GM19240 (cell line): ENCODE data around the gene ADAD2.

Experiments
- DNase-seq: peaks from one replicate; pipeline ENCODE4 v3.0.0; 2011; ENCODE audit warnings: low spot score; ENCODE audit not compliant: insufficient read length

The ADAD2 gene

GRCh38 chr16:84223456-84223855, 32.5 kb downstream of the ADAD2 start:
- no peak for DNase-seq

DNA sequence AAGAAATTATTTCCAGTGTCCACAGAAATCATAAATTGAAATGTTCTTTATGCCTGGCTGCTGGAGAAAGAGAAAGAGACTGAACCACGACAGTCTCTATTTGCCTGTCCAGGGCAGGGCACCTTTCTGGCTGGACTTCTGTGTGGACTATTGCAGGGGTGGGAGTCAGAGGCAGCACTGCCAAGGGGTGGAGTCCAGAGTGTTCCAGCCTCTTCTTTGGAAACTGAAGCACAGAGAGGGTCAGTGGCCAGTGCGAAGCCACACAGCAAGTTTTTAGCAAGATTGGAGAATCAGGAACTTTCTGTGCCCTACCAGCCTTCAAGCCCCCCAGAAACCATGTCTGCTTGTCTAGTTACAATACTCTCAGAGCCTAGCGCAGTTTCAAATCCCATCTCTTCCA, 33.6 kb downstream of the ADAD2 start:
- no peak for DNase-seq

DNA sequence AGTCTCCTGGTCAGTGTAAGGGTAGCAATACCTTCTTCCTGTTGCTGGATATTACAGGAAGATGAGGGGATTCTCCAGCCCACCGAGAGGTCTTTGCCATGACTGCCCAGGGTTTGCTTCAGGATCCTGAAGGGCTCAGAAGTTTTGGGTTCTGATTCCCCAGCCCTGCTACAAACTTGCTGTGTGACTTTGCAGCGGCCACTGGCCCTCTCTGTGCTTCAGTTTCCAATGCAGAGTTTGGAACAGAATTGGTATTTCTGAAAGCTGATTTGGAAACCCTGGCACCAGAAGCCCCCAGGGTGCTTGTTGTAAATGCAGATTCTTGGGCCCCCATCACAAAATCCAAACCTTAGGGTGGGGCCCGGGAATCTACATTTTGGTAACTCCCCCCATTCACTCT, 34.2 kb downstream of the ADAD2 start:
- no peak for DNase-seq

DNA sequence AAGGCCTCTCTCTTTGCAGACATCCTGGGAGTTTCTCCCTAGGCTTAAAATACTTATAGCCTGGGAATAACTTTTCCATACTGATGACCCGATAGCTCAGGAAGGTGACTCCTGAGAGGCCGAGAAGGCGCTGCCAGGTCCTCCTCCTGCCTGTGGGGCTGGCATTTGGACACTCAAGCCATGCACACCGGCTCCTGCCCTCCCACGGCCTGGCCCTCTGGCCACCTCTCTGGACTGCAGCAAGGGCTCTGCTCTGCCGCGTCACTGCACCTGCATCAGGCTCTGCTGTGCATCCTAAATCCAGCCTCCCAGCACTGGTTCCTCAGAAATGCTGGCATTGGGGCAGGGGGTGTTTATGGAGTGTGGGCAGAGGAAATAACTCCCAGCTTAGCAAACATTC, 34.6 kb downstream of the ADAD2 start:
- DNase-seq = no peak

DNA sequence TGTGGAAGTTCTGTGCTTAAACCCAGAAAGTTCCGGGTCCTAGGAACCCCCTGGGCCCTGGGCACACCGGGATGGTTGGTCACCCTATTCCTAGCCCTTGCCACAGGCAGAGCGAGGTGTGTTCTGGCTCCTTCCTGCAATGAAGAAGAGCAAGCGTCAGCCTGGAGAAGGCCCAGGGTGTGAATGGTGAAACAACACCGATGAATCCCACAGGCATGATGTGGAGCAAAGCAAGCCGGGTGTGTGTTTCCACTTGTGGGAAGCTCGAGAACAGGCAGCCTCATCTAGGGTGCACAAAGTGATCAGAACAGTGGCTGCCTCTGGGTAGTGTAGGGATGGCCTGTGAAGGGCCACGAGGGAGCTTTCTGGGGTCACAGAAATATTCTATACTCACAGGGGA, 35.1 kb downstream of the ADAD2 start:
- DNase-seq = no peak

GRCh38 chr16:84227548-84227947, 36.6 kb downstream of the ADAD2 start:
- no peak for DNase-seq

DNA sequence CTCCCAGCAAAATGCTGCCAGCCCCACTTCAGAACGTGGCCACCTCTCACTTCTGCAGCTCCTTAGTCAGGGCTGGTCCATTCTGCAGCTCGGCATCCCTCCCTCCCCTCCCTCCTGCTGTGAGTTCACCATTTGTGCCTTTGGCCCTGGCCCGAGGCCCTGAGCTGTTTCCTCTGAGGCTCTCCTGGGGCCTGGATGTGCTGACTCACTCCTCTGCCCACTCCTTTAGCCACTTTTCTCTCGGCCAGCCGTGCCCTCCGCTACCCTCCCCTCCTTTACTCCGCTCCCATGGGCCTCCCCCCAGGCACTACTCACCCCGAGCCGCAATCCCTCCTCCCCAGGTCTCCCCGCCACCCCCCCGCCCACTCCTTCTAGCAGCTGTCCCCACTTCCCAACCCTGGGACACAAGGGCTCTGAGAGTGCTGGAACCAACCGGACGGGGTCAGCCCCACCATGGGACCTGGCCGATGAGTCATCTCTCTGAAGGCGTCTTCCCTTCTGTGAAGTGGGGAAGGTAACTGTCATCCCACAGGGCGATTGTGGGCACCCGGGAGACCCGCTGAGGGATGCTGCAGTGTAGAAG, 37.4 kb downstream of the ADAD2 start:
- no peak for DNase-seq

DNA sequence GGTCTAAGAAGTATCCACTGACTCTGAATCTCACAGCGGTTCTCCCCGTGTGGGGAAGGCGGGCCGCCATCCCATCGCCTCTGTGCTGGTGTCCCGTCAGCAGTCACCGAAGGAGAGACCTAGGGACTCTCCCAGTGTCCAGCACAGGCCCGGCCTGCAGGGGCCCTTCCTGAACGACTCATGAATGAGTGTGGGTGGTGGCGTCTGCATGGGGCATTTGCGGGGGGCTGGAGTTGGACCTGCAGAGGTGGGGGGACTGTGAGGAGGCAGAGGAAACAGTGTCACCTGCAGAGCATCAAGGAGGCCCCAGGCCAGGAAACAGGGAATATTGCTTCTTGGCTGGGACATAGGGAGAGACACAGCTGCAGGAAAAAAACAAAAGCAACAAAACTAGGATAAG, 38.5 kb downstream of the ADAD2 start:
- no peak for DNase-seq

DNA sequence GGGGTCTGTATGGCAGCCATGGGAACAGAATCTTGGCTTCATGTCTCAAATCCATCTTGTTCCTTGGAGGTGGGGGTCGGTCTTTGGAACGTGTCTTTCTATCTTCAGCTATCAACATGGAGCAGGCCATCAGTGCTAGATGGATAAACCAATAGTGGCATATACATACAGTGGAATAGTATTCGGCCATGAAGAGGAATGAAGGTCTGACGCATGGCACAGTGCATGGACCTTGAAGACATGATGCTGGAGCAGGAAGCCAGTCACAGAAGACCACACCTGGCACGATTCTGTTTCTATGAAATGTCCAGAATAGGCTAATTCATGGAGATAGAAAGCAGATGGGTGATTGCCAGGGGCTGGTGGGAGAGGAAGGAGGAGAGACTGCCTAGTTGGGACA, 41.1 kb downstream of the ADAD2 start:
- DNase-seq = no peak

- DNase-seq = no peak
Observed at GRCh38 chr16:84232969-84233368, 42.0 kb downstream of the ADAD2 start.

DNA sequence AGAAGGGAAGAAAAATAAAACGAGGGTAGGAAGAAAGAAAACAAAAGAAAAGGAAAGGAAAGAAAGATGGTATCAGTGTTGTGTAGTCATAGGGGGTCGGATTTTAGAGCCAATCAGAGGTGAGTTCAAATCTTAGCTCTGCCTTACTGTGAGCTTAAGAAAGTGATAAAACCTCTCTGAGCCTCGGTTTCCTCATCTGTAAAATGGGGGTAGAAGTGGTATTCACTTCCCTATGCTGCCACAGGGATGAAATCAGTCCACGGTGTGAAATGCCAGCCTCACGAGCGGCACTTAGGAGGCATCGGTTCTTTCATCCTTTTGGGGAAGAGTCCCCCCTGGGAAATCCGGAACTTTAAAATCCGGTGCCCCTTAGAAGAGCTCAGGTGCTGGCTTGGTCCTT, 42.8 kb downstream of the ADAD2 start:
- no peak for DNase-seq

GRCh38 chr16:84234321-84235241, 43.6 kb downstream of the ADAD2 start:
- DNase-seq = no peak

DNA sequence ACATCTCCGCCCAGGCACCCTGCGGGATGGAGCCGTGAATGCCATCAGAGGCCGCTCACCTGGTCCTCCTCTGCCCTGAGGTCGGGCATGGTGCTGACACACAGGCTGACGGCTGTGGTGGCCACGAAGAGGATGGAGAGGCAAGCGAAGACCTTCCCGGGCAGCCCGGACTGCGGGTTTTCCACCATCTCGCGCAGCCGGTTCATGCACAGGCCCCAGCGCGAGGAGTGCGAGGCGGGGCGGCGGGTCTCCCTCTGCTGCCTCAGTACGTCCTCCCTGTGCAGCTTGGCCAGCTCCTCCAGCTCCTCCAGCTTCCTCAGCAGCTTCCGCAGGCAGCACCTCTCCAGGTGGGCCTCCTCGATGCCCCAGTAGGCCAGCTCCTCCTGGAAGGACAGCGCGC, 45.7 kb downstream of the ADAD2 start:
- no peak for DNase-seq

DNA sequence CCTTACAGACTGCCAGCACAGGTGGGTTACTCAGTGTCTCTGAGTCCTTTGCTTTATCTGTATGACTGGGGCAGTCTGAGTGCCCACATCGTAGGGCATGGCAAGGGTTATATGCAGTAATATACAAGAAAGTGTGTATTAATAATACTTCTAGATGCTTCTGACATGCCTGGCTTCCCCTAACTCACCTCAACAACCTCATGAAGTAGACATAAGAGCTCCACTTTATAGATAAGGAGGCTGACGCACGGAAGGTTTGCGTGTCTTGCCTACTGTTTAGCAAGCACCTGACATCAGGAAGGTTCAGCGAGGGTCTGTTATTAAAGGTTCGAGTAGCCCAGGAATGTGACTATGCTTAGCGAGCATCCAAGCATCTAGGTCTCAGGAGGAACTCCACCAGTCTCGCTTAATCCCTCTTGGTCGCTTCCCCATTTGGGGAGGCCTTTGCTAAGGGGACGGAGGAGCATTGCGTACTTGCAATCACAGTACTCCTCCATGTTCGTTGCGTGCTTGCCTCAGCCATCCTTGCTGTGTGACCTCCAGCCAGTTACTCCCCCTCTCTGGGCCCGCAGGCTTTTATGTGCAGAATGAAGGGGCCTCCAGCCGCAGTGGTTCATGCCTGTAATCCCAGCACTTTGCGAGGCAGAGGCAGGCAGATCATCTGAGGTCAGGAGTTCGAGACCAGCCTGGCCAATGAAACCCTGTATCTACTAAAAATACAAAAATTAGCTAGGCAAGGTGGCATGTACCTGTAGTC, 47.2 kb downstream of the ADAD2 start:
- DNase-seq = no peak

GRCh38 chr16:84239141-84239769, 48.3 kb downstream of the ADAD2 start:
- no peak for DNase-seq

DNA sequence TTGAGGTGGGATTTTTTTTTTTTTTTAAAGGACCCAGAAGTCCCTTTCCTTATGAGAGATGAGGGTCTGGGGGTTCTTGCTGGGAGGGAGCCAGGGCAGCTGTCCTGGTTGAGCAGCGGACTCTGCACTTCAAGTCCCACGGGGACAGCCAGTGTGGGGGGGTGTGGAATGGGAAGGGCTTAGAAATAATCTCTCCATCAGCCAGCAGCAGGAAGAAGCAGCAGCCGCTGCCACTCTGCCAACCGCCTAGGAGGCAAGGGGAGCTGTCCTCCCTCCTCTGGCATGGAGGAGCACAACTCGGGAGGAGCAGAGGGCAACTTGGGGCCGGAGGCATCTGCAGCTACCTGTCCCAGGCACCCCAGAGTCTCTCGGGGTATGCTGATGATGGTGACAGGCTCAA, 49.0 kb downstream of the ADAD2 start, which contains the start of gene KCNG4:
Gene KCNG4 (minus strand): TSS at position 104 of the 400 bp plus-strand sequence. CDS start 2,527 bp downstream, outside the sequence.
- DNase-seq = no peak

- no peak for DNase-seq
Observed at GRCh38 chr16:84240455-84240854, 49.5 kb downstream of the ADAD2 start.

- no peak for DNase-seq
Observed at GRCh38 chr16:84241778-84242177, 50.8 kb downstream of the ADAD2 start.

DNA sequence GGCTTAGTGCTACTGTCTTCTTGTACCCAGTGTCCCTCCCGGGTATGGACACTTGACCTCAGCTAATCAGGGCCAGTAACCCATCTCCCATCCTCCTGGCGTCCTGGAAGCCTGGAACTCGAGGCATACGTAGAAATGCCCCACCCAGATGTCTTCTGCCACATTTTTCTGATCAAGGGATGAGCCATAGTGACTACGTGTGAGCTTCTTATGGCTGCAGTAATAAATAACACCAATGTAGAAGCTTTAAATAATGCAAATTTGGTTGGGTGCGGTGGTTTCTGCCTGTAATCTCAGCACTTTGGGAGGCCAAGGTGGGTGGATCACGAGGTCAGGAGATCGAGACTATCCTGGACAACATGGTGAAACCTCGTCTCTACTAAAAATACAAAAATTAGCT, 51.9 kb downstream of the ADAD2 start:
- DNase-seq = no peak

DNA sequence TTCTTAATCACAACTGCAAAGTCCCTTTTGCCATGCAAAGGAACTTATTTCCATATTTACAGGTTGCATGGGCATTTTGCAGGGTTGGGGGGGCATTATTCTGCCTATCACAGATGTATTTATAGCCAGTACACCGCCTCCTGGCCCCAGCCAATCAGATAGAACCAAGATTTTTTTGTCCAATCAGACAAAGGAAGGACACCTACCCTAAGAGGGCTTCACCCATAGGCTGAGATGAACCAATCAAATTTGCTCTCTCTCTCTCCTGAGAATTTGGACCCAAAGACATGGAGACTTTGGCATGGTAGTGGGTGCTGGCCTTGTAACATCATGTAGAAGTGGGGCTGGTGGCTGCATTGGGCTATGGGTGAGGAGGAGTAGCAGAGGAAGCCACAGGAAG, 52.8 kb downstream of the ADAD2 start:
- DNase-seq = no peak

DNA sequence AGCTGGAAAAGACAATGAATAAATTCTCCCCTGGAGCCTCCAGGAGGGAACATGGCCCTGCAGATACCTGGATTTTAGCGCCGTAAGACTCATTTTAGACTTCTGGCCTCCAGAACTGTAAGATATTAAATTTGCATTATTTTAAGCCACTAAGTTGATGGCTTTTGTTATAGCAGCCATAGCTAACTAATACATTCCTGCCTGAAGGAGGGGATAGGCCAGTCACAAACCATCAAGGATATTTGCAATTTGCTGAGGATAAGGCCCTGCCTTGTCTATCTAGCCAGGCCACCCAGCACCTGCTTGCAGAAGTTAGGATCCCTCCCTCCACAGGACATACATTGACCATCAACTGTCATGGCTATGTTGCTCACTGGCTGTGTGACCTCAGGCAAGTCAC, 53.8 kb downstream of the ADAD2 start:
- DNase-seq = no peak
